Vagina (tissue), 2 donors: ENCODE measurements around the gene LRRC17.

Experiments
- POLR2A ChIP-seq, 2 donors: fragments of 450-650 bp; IDR thresholded peaks; one replicate each; pipeline ENCODE4 v1.6.1; 2017; ENCODE audit warnings: antibody characterized with exemption in 2 of 2, mild to moderate bottlenecking in 2 of 2, moderate library complexity in 2 of 2
- POLR2AphosphoS5 ChIP-seq, 2 donors: sonication (generic); formaldehyde crosslinking; IDR thresholded peaks; one replicate each; pipeline ENCODE4 v1.9.0; 2017; ENCODE audit warnings: antibody characterized with exemption in 2 of 2, mild to moderate bottlenecking in 2 of 2, low read depth in 1 of 2; ENCODE audit not compliant: insufficient read depth in 1 of 2
- TF ChIP-seq, protein P1 (sequence below), 3 experiments: fragments of 450-650 bp in 2 of 3; fragments of 200-600 bp in 1 of 3; sonication (generic) in 1 of 3; IDR thresholded peaks; one replicate each; pipeline ENCODE4 v1.5.1; 2017 to 2019; ENCODE audit warnings: antibody characterized with exemption in 3 of 3, mild to moderate bottlenecking in 2 of 3, moderate library complexity in 2 of 3

DNA sequence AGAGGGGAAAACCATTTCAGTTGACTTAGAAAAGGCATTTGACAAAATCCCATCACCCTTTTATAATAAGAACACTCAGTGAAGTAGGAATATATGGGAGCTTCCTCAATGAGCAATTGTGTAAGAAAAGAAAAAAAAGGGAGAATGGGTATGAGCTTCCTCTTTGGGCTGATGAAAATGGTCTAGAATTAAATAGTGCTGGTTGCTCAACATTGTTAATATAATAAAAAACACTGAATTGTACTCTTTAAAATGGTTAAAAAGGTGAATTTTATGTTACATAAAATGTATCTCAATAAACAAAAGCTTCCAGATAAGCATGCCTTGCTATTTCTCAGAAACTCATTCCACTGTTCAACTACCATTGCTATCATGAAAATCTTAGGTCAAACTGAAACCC, 40.6 kb downstream of the LRRC17 start:
- TF ChIP-seq POLR2A (IDR thresholded peaks at IDR 0.05) (no peak), POLR2AphosphoS5 (IDR thresholded peaks at IDR 0.05; ENCODE audit: insufficient read depth in 1 of 2, low read depth in 1 of 2) (no peak)
- TF ChIP-seq, protein P1, sequence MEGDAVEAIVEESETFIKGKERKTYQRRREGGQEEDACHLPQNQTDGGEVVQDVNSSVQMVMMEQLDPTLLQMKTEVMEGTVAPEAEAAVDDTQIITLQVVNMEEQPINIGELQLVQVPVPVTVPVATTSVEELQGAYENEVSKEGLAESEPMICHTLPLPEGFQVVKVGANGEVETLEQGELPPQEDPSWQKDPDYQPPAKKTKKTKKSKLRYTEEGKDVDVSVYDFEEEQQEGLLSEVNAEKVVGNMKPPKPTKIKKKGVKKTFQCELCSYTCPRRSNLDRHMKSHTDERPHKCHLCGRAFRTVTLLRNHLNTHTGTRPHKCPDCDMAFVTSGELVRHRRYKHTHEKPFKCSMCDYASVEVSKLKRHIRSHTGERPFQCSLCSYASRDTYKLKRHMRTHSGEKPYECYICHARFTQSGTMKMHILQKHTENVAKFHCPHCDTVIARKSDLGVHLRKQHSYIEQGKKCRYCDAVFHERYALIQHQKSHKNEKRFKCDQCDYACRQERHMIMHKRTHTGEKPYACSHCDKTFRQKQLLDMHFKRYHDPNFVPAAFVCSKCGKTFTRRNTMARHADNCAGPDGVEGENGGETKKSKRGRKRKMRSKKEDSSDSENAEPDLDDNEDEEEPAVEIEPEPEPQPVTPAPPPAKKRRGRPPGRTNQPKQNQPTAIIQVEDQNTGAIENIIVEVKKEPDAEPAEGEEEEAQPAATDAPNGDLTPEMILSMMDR (IDR thresholded peaks at IDR 0.05): no peak
